ENCODE measurements around the gene HDHD3. TPM values are rescaled to one million over a fixed set of nuclear protein-coding genes. Genes with fewer than 3 reads are reported as not detected.

HDHD3 gene
- total RNA-seq, 2 donors from 2014 or later = 17.6 to 30.1 TPM

- Histone ChIP-seq H3K27me3 (replicated peaks; ENCODE audit: insufficient read depth) (no peaks in the 10 kb centered on the region), H3K27ac (no peak overlapping the region), H3K36me3 (no peaks in the 10 kb centered on the region), H3K9me3 (no peaks in the 10 kb centered on the region), H3K4me1 (ENCODE audit: control insufficient read depth in 1 of 2, low read depth in 2 of 2) (peaks cover 4 to 13% of the 10 kb centered on the region in 2 donors), H3K4me3 (no peak overlapping the region)
- DNase-seq (ENCODE audit: low spot score) = no peak
- no peak for ATAC-seq (ENCODE audit: insufficient number of reproducible peaks, low FRiP score, low read depth)
- TF ChIP-seq, protein P1, sequence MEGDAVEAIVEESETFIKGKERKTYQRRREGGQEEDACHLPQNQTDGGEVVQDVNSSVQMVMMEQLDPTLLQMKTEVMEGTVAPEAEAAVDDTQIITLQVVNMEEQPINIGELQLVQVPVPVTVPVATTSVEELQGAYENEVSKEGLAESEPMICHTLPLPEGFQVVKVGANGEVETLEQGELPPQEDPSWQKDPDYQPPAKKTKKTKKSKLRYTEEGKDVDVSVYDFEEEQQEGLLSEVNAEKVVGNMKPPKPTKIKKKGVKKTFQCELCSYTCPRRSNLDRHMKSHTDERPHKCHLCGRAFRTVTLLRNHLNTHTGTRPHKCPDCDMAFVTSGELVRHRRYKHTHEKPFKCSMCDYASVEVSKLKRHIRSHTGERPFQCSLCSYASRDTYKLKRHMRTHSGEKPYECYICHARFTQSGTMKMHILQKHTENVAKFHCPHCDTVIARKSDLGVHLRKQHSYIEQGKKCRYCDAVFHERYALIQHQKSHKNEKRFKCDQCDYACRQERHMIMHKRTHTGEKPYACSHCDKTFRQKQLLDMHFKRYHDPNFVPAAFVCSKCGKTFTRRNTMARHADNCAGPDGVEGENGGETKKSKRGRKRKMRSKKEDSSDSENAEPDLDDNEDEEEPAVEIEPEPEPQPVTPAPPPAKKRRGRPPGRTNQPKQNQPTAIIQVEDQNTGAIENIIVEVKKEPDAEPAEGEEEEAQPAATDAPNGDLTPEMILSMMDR (IDR thresholded peaks at IDR 0.05) = no peak
Observed at GRCh38 chr9:113352006-113352405, 24.8 kb downstream of the HDHD3 start.

DNA sequence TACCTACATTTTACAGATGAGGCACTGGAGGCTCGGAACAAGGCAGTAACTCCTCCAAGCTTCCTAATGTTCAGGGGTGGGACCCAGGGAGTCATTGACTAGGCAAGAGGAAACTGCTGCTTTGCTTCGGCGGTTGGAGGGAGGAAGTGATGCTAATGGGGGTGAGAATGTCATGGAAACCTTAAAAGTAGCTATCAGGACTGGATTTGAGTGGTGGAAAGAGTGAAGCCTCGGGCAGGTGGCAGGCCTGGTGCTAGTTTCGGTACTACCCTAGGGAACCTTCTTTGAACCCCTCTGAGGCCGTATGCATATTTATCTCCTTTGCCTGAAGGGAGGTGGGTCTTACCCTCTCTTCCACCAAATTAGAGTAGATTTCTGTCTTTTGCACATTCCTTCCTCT lies 25.8 kb downstream of the HDHD3 start:
- Histone ChIP-seq H3K9me3 (no peaks in the 10 kb centered on the region), H3K36me3 (no peaks in the 10 kb centered on the region), H3K4me1 (ENCODE audit: control insufficient read depth in 1 of 2, low read depth in 2 of 2) (peaks cover 4 to 13% of the 10 kb centered on the region in 2 donors), H3K27ac (no peak overlapping the region), H3K27me3 (replicated peaks; ENCODE audit: insufficient read depth) (no peaks in the 10 kb centered on the region), H3K4me3 (no peak overlapping the region)
- TF ChIP-seq, protein P1 (IDR thresholded peaks at IDR 0.05) = no peak
- DNase-seq (ENCODE audit: low spot score) (no peak), ATAC-seq (ENCODE audit: insufficient number of reproducible peaks, low FRiP score, low read depth) (no peak)

GRCh38 chr9:113350107-113350661 lies 26.6 kb downstream of the HDHD3 start:
- Histone ChIP-seq H3K27me3 (replicated peaks; ENCODE audit: insufficient read depth) (no peaks in the 10 kb centered on the region), H3K9me3 (no peaks in the 10 kb centered on the region), H3K36me3 (no peaks in the 10 kb centered on the region), H3K27ac (no peak overlapping the region), H3K4me3 (peak overlapping the region; percentile 73), H3K4me1 (ENCODE audit: control insufficient read depth in 1 of 2, low read depth in 2 of 2) (peaks cover 4 to 13% of the 10 kb centered on the region in 2 donors)
- ATAC-seq (ENCODE audit: insufficient number of reproducible peaks, low FRiP score, low read depth) (no peak), DNase-seq (ENCODE audit: low spot score) (no peak)
- TF ChIP-seq, protein P1 (IDR thresholded peaks at IDR 0.05) = no peak

DNA sequence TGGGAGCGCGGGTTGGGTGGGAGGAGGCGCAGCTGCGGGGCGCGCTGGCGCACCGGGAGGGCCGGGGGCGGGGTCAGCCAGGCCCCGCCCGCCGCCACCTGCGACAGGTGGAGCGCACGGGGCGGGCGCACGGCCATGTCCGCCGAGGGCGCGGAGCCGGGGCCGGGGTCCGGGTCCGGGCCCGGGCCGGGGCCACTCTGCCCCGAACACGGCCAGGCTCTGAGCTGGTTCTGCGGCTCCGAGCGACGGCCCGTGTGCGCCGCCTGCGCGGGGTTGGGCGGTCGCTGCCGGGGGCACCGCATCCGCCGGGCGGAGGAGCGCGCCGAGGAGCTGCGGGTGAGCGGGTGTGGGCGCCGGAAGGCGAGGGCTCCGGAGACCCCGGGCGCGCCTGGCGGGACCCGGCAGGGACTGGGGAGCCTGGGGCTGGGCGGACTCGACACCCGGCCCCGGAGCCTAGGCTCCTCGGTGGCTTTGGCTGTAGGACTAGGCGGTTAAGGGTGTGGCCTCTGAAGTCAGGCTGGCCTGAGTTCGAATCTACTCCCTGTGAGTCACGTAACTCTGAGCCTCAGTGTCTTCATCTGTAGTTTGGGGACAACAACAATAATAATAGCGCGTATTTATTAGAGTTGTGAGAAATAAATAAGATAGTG lies 27.2 kb downstream of the HDHD3 start, which contains the start of gene BSPRY:
BSPRY (plus strand) TSS at position 97 of the 650 bp plus-strand sequence; CDS start at position 136, 39 bp downstream.
- DNase-seq (ENCODE audit: low spot score) (no peak), ATAC-seq (ENCODE audit: insufficient number of reproducible peaks, low FRiP score, low read depth) (no peak)
- Histone ChIP-seq H3K36me3 (no peaks in the 10 kb centered on the region), H3K27ac (no peak within 1 kb of the TSS), H3K4me1 (ENCODE audit: control insufficient read depth in 1 of 2, low read depth in 2 of 2) (peaks cover 4 to 14% of the 10 kb centered on the region in 2 donors), H3K27me3 (replicated peaks; ENCODE audit: insufficient read depth) (no peaks in the 10 kb centered on the region), H3K4me3 (peak within 1 kb of the TSS; percentile 73), H3K9me3 (no peaks in the 10 kb centered on the region)
- TF ChIP-seq, protein P1 (IDR thresholded peaks at IDR 0.05) = no peak

GRCh38 chr9:113349066-113349444 lies 27.7 kb downstream of the HDHD3 start:
- no peak overlapping the region for H3K27ac ChIP-seq
- H3K27me3 ChIP-seq (replicated peaks; ENCODE audit: insufficient read depth) = no peaks in the 10 kb centered on the region
- ATAC-seq (ENCODE audit: insufficient number of reproducible peaks, low FRiP score, low read depth) (no peak), DNase-seq (ENCODE audit: low spot score) (no peak)
- H3K9me3 ChIP-seq = no peaks in the 10 kb centered on the region
- peak overlapping the region; percentile 73 for H3K4me3 ChIP-seq
- H3K36me3 ChIP-seq = no peaks in the 10 kb centered on the region
- H3K4me1 ChIP-seq (ENCODE audit: control insufficient read depth in 1 of 2, low read depth in 2 of 2) = peaks cover 4 to 19% of the 10 kb centered on the region in 2 donors
- TF ChIP-seq, protein P1 (IDR thresholded peaks at IDR 0.05) = no peak

Data from thoracic aorta (tissue), 2 donors.